ENCODE results near the gene SLC37A1.

Gene SLC37A1

GRCh38 chr21:42578761-42579415 lies 65.2 kb downstream of the SLC37A1 start:
- no peak for DNase-seq (ENCODE audit: low read depth in 2 of 2)

- DNase-seq (ENCODE audit: low read depth in 2 of 2), result no peak
Measured at GRCh38 chr21:42579456-42580075, 65.9 kb downstream of the SLC37A1 start.

- DNase-seq (ENCODE audit: low read depth in 2 of 2), result no peak
Measured at GRCh38 chr21:42580076-42580792, 66.6 kb downstream of the SLC37A1 start.

GRCh38 chr21:42580793-42581321 lies 67.2 kb downstream of the SLC37A1 start:
- DNase-seq (ENCODE audit: low read depth in 2 of 2), result no peak

- no peak for DNase-seq (ENCODE audit: low read depth in 2 of 2)
Measured at GRCh38 chr21:42581336-42581992, 67.8 kb downstream of the SLC37A1 start.

GRCh38 chr21:42581993-42582786 lies 68.5 kb downstream of the SLC37A1 start:
- DNase-seq (ENCODE audit: low read depth in 2 of 2), result no peak

- no peak for DNase-seq (ENCODE audit: low read depth in 2 of 2)
Measured at GRCh38 chr21:42582787-42583476, 69.3 kb downstream of the SLC37A1 start.

- no peak for DNase-seq (ENCODE audit: low read depth in 2 of 2)
Measured at GRCh38 chr21:42583477-42584295, 70.0 kb downstream of the SLC37A1 start.

GRCh38 chr21:42584296-42584641 lies 70.6 kb downstream of the SLC37A1 start:
- DNase-seq (ENCODE audit: low read depth in 2 of 2), result no peak

GRCh38 chr21:42585881-42586280 lies 72.2 kb downstream of the SLC37A1 start:
- DNase-seq (ENCODE audit: low read depth in 2 of 2), result no peak

- DNase-seq (ENCODE audit: low read depth in 2 of 2), result no peak
Measured at GRCh38 chr21:42586406-42586805, 72.8 kb downstream of the SLC37A1 start.

GRCh38 chr21:42587036-42587435 lies 73.4 kb downstream of the SLC37A1 start:
- no peak for DNase-seq (ENCODE audit: low read depth in 2 of 2)

GRCh38 chr21:42590431-42591131 lies 76.9 kb downstream of the SLC37A1 start:
- no peak for DNase-seq (ENCODE audit: low read depth in 2 of 2)

- DNase-seq (ENCODE audit: low read depth in 2 of 2), result no peak
Measured at GRCh38 chr21:42591170-42591869, 77.7 kb downstream of the SLC37A1 start.

GRCh38 chr21:42592156-42592820 lies 78.6 kb downstream of the SLC37A1 start:
- DNase-seq (ENCODE audit: low read depth in 2 of 2), result no peak

- peak; percentile 42 to 58 for DNase-seq (ENCODE audit: low read depth in 2 of 2)
Measured at GRCh38 chr21:42593007-42593814, 79.6 kb downstream of the SLC37A1 start.

- DNase-seq (ENCODE audit: low read depth in 2 of 2), result no peak
Measured at GRCh38 chr21:42594616-42595282, 81.1 kb downstream of the SLC37A1 start.
